K562 (cell line): ENCODE results near the gene TIGAR. TPM values are rescaled to one million over a fixed set of nuclear protein-coding genes. Genes with fewer than 3 reads are reported as not detected.

Experiments used
- ARID1B ChIP-seq: fragments of 450-650 bp; IDR thresholded peaks from 2 replicates; pipeline ENCODE4 v1.6.1; 2016; ENCODE audit warnings: antibody characterized with exemption, mild to moderate bottlenecking, inconsistent platforms
- ATF4 ChIP-seq: fragments of 450-650 bp; formaldehyde crosslinking; IDR thresholded peaks from 2 replicates; pipeline ENCODE4 v1.4.0; 2022; ENCODE audit warnings: mild to moderate bottlenecking, moderate library complexity
- CBFA2T3 ChIP-seq: fragments of 450-650 bp; IDR thresholded peaks from 2 replicates; pipeline ENCODE4 v1.6.1; 2017
- ELF2 ChIP-seq: fragments of 250-450 bp; sonication (Bioruptor Pico); IDR thresholded peaks from 2 replicates; pipeline ENCODE4 v1.5.0; 2021; ENCODE audit warnings: mild to moderate bottlenecking
- ESRRB ChIP-seq: fragments of 250-450 bp; sonication (Bioruptor Pico); IDR thresholded peaks from 2 replicates; pipeline ENCODE4 v1.5.0; 2020; ENCODE audit warnings: mild to moderate bottlenecking, moderate library complexity, borderline replicate concordance
- ILF3 ChIP-seq: fragments of 450-650 bp; IDR thresholded peaks from 2 replicates; pipeline ENCODE4 v1.6.1; 2018; ENCODE audit warnings: antibody characterized with exemption, mild to moderate bottlenecking, moderate library complexity, borderline replicate concordance
- ILK ChIP-seq: fragments of 450-650 bp; IDR thresholded peaks from 2 replicates; pipeline ENCODE4 v1.6.1; 2016; ENCODE audit warnings: missing genetic modification characterization, low read depth, mild to moderate bottlenecking, missing compliant biosample characterization, moderate library complexity, borderline replicate concordance
- NFXL1 ChIP-seq: fragments of 450-650 bp; formaldehyde crosslinking; IDR thresholded peaks from 2 replicates; pipeline ENCODE4 v1.4.0; 2021; ENCODE audit warnings: mild to moderate bottlenecking
- PTTG1 ChIP-seq: fragments of 450-650 bp; IDR thresholded peaks from 2 replicates; pipeline ENCODE4 v1.6.1; 2016; ENCODE audit warnings: low read depth, mild to moderate bottlenecking, missing genetic modification characterization, missing compliant biosample characterization
- RNF2 ChIP-seq: sonication (generic); IDR thresholded peaks from 2 replicates; pipeline ENCODE4 v1.6.1; 2016
- STAT5A ChIP-seq: IDR thresholded peaks from 2 replicates; pipeline ENCODE4 v1.6.1; 2012; ENCODE audit warnings: low read length, inconsistent platforms, borderline replicate concordance
- TAF1 ChIP-seq: IDR thresholded peaks from 2 replicates; pipeline ENCODE4 v1.6.1; 2011; ENCODE audit warnings: mild to moderate bottlenecking, low read length, moderate library complexity; ENCODE audit not compliant: insufficient read depth, control insufficient read depth, severe bottlenecking; ENCODE audit errors: extremely low read depth
- TRIM28 ChIP-seq: fragments of 450-650 bp; IDR thresholded peaks from 2 replicates; pipeline ENCODE4 v1.6.1; 2017
- ZNF431 ChIP-seq: sonication (generic); formaldehyde crosslinking; IDR thresholded peaks from 2 replicates; pipeline ENCODE4 v1.8.0; 2022; ENCODE audit warnings: mild to moderate bottlenecking, missing genetic modification reagents
- ZNF445 ChIP-seq: fragments of 250-450 bp; sonication (Bioruptor Pico); IDR thresholded peaks from 2 replicates; pipeline ENCODE4 v1.4.0; 2020; ENCODE audit warnings: low read depth, mild to moderate bottlenecking, moderate library complexity
- ZNF77 ChIP-seq: fragments of 250-450 bp; sonication (Bioruptor Pico); IDR thresholded peaks from 2 replicates; pipeline ENCODE4 v1.5.0; 2020
- polyA plus RNA-seq, 8 experiments: library from polyadenylated mRNA; depleted of rRNA in 4 of 8; stranded (reverse) in 5 of 8; unstranded in 3 of 8; fragments of >200 nt; fragmentation: Nextera tagmentation in 2 of 8; fragmentation: Illumina TruSeq in 1 of 8; extraction: Ambion mirVana in 2 of 8; extraction: Trizol in 1 of 8; gene quantifications; 2 replicates each; pipeline versions ENCODE4 v1.2.1 to v1.2.3, GENCODE V29; 2011 to 2014; ENCODE audit warnings: inconsistent platforms in 1 of 8, missing spikeins in 1 of 8
- total RNA-seq, 7 experiments: library from RNA; depleted of rRNA in 6 of 7; stranded (reverse); fragments of >200 nt in 6 of 7; fragmentation: Illumina TruSeq in 2 of 7; extraction: Trizol in 2 of 7; gene quantifications; 2 replicates each; pipeline versions ENCODE4 v1.2.1 to v1.2.3, GENCODE V29; 2011 to 2021; ENCODE audit warnings: low replicate concordance in 1 of 7
- TF ChIP-seq, protein P1 (sequence below): fragments of 450-650 bp; IDR thresholded peaks from 2 replicates; pipeline ENCODE4 v1.6.1; 2016; ENCODE audit warnings: antibody characterized with exemption
- TF ChIP-seq, protein P2 (sequence below): fragments of 200-600 bp; sonication (generic); IDR thresholded peaks from one replicate; pipeline ENCODE4 v1.6.1; 2012; ENCODE audit warnings: mild to moderate bottlenecking, low read depth, low read length, inconsistent platforms

The TIGAR gene
- total and polyA plus RNA-seq, 9 of the 15 experiments (the other 6 are each of a cell fraction or from before 2014, with no cell fraction given): 0.11 to 1.0 (median 0.53) TPM; not detected in 2

GRCh38 chr12:4388662-4389061, 67.6 kb downstream of the TIGAR start (continued):
- no peak for TF ChIP-seq ZNF431
- TF ChIP-seq, protein P1, sequence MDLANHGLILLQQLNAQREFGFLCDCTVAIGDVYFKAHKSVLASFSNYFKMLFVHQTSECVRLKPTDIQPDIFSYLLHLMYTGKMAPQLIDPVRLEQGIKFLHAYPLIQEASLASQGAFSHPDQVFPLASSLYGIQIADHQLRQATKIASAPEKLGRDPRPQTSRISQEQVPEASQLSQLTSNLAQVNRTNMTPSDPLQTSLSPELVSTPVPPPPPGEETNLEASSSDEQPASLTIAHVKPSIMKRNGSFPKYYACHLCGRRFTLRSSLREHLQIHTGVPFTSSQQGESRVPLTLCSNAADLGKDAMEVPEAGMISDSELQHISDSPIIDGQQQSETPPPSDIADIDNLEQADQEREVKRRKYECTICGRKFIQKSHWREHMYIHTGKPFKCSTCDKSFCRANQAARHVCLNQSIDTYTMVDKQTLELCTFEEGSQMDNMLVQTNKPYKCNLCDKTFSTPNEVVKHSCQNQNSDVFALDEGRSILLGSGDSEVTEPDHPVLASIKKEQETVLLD: peak; percentile 87
- 0 out of 2 replicates have a peak, but pooled peaks have one; percentile 45 for TF ChIP-seq RNF2
- no peak for TF ChIP-seq ILF3
- no peak for TF ChIP-seq TRIM28
- TF ChIP-seq CBFA2T3: peak; percentile 95
- no peak for TF ChIP-seq TAF1
- no peak for TF ChIP-seq NFXL1 (CRISPR knock-in tag)
- TF ChIP-seq ELF2 (CRISPR knock-in tag): no peak
- no peak for TF ChIP-seq ILK (tag)
- no peak for TF ChIP-seq ZNF77
- TF ChIP-seq ATF4 (CRISPR knock-in tag): no peak
- no peak for TF ChIP-seq ESRRB (CRISPR knock-in tag)
- TF ChIP-seq ARID1B: peak; percentile 94
- TF ChIP-seq, protein P2, sequence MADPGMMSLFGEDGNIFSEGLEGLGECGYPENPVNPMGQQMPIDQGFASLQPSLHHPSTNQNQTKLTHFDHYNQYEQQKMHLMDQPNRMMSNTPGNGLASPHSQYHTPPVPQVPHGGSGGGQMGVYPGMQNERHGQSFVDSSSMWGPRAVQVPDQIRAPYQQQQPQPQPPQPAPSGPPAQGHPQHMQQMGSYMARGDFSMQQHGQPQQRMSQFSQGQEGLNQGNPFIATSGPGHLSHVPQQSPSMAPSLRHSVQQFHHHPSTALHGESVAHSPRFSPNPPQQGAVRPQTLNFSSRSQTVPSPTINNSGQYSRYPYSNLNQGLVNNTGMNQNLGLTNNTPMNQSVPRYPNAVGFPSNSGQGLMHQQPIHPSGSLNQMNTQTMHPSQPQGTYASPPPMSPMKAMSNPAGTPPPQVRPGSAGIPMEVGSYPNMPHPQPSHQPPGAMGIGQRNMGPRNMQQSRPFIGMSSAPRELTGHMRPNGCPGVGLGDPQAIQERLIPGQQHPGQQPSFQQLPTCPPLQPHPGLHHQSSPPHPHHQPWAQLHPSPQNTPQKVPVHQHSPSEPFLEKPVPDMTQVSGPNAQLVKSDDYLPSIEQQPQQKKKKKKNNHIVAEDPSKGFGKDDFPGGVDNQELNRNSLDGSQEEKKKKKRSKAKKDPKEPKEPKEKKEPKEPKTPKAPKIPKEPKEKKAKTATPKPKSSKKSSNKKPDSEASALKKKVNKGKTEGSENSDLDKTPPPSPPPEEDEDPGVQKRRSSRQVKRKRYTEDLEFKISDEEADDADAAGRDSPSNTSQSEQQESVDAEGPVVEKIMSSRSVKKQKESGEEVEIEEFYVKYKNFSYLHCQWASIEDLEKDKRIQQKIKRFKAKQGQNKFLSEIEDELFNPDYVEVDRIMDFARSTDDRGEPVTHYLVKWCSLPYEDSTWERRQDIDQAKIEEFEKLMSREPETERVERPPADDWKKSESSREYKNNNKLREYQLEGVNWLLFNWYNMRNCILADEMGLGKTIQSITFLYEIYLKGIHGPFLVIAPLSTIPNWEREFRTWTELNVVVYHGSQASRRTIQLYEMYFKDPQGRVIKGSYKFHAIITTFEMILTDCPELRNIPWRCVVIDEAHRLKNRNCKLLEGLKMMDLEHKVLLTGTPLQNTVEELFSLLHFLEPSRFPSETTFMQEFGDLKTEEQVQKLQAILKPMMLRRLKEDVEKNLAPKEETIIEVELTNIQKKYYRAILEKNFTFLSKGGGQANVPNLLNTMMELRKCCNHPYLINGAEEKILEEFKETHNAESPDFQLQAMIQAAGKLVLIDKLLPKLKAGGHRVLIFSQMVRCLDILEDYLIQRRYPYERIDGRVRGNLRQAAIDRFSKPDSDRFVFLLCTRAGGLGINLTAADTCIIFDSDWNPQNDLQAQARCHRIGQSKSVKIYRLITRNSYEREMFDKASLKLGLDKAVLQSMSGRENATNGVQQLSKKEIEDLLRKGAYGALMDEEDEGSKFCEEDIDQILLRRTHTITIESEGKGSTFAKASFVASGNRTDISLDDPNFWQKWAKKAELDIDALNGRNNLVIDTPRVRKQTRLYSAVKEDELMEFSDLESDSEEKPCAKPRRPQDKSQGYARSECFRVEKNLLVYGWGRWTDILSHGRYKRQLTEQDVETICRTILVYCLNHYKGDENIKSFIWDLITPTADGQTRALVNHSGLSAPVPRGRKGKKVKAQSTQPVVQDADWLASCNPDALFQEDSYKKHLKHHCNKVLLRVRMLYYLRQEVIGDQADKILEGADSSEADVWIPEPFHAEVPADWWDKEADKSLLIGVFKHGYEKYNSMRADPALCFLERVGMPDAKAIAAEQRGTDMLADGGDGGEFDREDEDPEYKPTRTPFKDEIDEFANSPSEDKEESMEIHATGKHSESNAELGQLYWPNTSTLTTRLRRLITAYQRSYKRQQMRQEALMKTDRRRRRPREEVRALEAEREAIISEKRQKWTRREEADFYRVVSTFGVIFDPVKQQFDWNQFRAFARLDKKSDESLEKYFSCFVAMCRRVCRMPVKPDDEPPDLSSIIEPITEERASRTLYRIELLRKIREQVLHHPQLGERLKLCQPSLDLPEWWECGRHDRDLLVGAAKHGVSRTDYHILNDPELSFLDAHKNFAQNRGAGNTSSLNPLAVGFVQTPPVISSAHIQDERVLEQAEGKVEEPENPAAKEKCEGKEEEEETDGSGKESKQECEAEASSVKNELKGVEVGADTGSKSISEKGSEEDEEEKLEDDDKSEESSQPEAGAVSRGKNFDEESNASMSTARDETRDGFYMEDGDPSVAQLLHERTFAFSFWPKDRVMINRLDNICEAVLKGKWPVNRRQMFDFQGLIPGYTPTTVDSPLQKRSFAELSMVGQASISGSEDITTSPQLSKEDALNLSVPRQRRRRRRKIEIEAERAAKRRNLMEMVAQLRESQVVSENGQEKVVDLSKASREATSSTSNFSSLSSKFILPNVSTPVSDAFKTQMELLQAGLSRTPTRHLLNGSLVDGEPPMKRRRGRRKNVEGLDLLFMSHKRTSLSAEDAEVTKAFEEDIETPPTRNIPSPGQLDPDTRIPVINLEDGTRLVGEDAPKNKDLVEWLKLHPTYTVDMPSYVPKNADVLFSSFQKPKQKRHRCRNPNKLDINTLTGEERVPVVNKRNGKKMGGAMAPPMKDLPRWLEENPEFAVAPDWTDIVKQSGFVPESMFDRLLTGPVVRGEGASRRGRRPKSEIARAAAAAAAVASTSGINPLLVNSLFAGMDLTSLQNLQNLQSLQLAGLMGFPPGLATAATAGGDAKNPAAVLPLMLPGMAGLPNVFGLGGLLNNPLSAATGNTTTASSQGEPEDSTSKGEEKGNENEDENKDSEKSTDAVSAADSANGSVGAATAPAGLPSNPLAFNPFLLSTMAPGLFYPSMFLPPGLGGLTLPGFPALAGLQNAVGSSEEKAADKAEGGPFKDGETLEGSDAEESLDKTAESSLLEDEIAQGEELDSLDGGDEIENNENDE: no peak
- TF ChIP-seq PTTG1: no peak
- TF ChIP-seq ZNF445 (CRISPR knock-in tag): no peak
- peak; percentile 89 for TF ChIP-seq STAT5A
